PC-3 (cell line): Measurements from ENCODE around the gene KDM4C. TPM values are rescaled to one million over a fixed set of nuclear protein-coding genes. Genes with fewer than 3 reads are reported as not detected.

Source experiments
- ATAC-seq: fragments of 200-7000 bp; cut with Tn5 transposase; 2 replicates; pipeline ENCODE4 v1.9.1; 2020; ENCODE audit warnings: mild to moderate bottlenecking, moderate library complexity
- BruUV-seq: library from RNA; stranded (reverse); fragments of 400-500 nt; replicated peaks from 2 replicates; lab custom pipeline; 2021; lab: Mats Ljungman, UMichigan
- CTCF ChIA-PET: fragments of 300-600 bp; sonication (Branson Sonifier 250); formaldehyde crosslinking; loops from one replicate; lab custom pipeline; 2022; ENCODE audit warnings: antibody characterized with exemption; lab: Charles Lee
- POLR2A ChIA-PET: fragments of 300-600 bp; sonication (Branson Sonifier 250); formaldehyde crosslinking; loops from one replicate; lab custom pipeline; 2022; ENCODE audit warnings: antibody characterized with exemption; ENCODE audit not compliant: unreplicated experiment; lab: Charles Lee
- DNase-seq: peaks from one replicate; pipeline ENCODE4 v3.0.0-alpha.2; 2015
- H2AFZ ChIP-seq: fragments of 300-600 bp; sonication (generic); 2 replicates; pipeline ENCODE4 v1.6.0; 2016; ENCODE audit warnings: antibody characterized with exemption, low read length
- H3F3A ChIP-seq: fragments of 300-600 bp; sonication (generic); one replicate; pipeline ENCODE4 v1.6.0; 2017; ENCODE audit warnings: antibody characterized with exemption, low read length, control low read depth, mild to moderate bottlenecking; ENCODE audit not compliant: unreplicated experiment
- H3K27ac ChIP-seq: fragments of 300-600 bp; sonication (generic); 2 replicates; pipeline ENCODE4 v1.5.1; 2016; ENCODE audit warnings: mild to moderate bottlenecking, low read length
- H3K27me3 ChIP-seq: fragments of 300-600 bp; sonication (generic); 2 replicates; pipeline ENCODE4 v1.6.1; 2016; ENCODE audit warnings: low read length, mixed read lengths
- H3K36me3 ChIP-seq: fragments of 300-600 bp; sonication (generic); 2 replicates; pipeline ENCODE4 v1.6.1; 2016; ENCODE audit warnings: low read depth, mixed run types, low read length, mixed read lengths
- H3K4me1 ChIP-seq: fragments of 300-600 bp; sonication (generic); 2 replicates; pipeline ENCODE4 v1.5.1; 2016; ENCODE audit warnings: low read length; ENCODE audit not compliant: insufficient read depth
- H3K4me2 ChIP-seq: fragments of 300-600 bp; sonication (generic); 2 replicates; pipeline ENCODE4 v1.6.0; 2016; ENCODE audit warnings: low read length
- H3K4me3 ChIP-seq: fragments of 300-600 bp; sonication (generic); 2 replicates; pipeline ENCODE4 v1.5.1; 2016; ENCODE audit warnings: mild to moderate bottlenecking, low read length, mixed read lengths
- H3K79me2 ChIP-seq: fragments of 300-600 bp; sonication (generic); 2 replicates; pipeline ENCODE4 v1.6.1; 2017; ENCODE audit warnings: low read length, mixed read lengths
- H3K9ac ChIP-seq: fragments of 300-600 bp; sonication (generic); 2 replicates; pipeline ENCODE4 v1.6.0; 2016; ENCODE audit warnings: mild to moderate bottlenecking, low read length
- H3K9me2 ChIP-seq: fragments of 300-600 bp; sonication (generic); replicated peaks from 2 replicates; pipeline ENCODE4 v1.6.1; 2016; ENCODE audit warnings: mixed run types, low read length, mixed read lengths
- H3K9me3 ChIP-seq: fragments of 300-600 bp; sonication (generic); 2 replicates; pipeline ENCODE4 v1.6.1; 2016; ENCODE audit warnings: low read length, mixed read lengths
- H4K20me1 ChIP-seq: fragments of 300-600 bp; sonication (generic); 2 replicates; pipeline ENCODE4 v1.6.1; 2016; ENCODE audit warnings: low read length, mixed read lengths
- CTCF ChIP-seq: fragments of 300-600 bp; sonication (generic); conservative IDR thresholded peaks from 2 replicates; pipeline ENCODE4 v1.5.1; 2017; ENCODE audit warnings: antibody characterized with exemption, low read depth, mild to moderate bottlenecking, low read length
- EZH2 ChIP-seq: fragments of 300-600 bp; sonication (generic); IDR thresholded peaks from one replicate; pipeline ENCODE4 v1.6.1; 2017; ENCODE audit warnings: antibody characterized with exemption, mild to moderate bottlenecking, low read length; ENCODE audit not compliant: unreplicated experiment
- EZH2phosphoT487 ChIP-seq: fragments of 300-600 bp; sonication (generic); IDR thresholded peaks from 2 replicates; pipeline ENCODE4 v1.6.1; 2018; ENCODE audit warnings: mild to moderate bottlenecking, antibody characterized with exemption, low read length, borderline replicate concordance
- intact Hi-C: fragments of 100-400 bp; cut with micrococcal nuclease; formaldehyde crosslinking; loops from 2 replicates; pipeline ENCODE4 v1.9.0; 2023
- total RNA-seq: library from RNA; depleted of rRNA; stranded (reverse); fragments of >200 nt; gene quantifications from 2 replicates; pipeline ENCODE4 v1.2.3, GENCODE V29; 2014

Gene KDM4C
- total RNA-seq, 1 experiment from 2014 or later = 27.0 TPM

GRCh38 chr9:7186175-7186574 lies 428.4 kb downstream of the KDM4C start:
- Histone ChIP-seq H2AFZ (no peak overlapping the region), H3K4me1 (peaks cover 4% of the 10 kb centered on the region; the same call in 1 of the 2 replicates), H3K27me3 (no peaks in the 10 kb centered on the region), H3K9me3 (no peaks in the 10 kb centered on the region), H3K27ac (no peak overlapping the region), H3K36me3 (no peaks in the 10 kb centered on the region), H3K9me2 (no peaks in the 10 kb centered on the region), H3K79me2 (no peaks in the 10 kb centered on the region), H4K20me1 (no peaks in the 10 kb centered on the region), H3K4me2 (no peak overlapping the region), H3K9ac (no peak overlapping the region), H3F3A (no peaks in the 10 kb centered on the region), H3K4me3 (no peak overlapping the region)
- intact Hi-C loops = loop anchor here (5.0 kb wide), 1 partner anchor 134 kb away; no protein-coding TSS in a partner anchor
- DNase-seq (peak; percentile 49), ATAC-seq (peak; percentile 63)
- POLR2A ChIA-PET = interaction anchor here (0.5 kb wide), 1 partner anchor 57 kb away, joined by 3 read pairs; no protein-coding TSS in a partner anchor
- CTCF ChIA-PET = interaction anchor here (1.2 kb wide), 1 partner anchor 134 kb away, joined by 6 read pairs; no protein-coding TSS in a partner anchor
- no peak for TF ChIP-seq EZH2phosphoT487
- no peak for TF ChIP-seq EZH2
- TF ChIP-seq CTCF = peak; percentile 80
- no TSS peak for BruUV-seq

GRCh38 chr9:7192266-7192665 lies 434.5 kb downstream of the KDM4C start:
- ATAC-seq (no peak), DNase-seq (no peak)
- no peaks in the 10 kb centered on the region for H3K79me2 ChIP-seq
- no peaks in the 10 kb centered on the region for H3F3A ChIP-seq
- H3K4me2 ChIP-seq = no peak overlapping the region
- no peaks in the 10 kb centered on the region for H3K9me2 ChIP-seq
- no peaks in the 10 kb centered on the region for H3K36me3 ChIP-seq
- TF ChIP-seq EZH2 = no peak
- no peak for TF ChIP-seq CTCF
- no peak for TF ChIP-seq EZH2phosphoT487
- CTCF ChIA-PET = no interaction called here
- H3K9me3 ChIP-seq = no peaks in the 10 kb centered on the region
- H4K20me1 ChIP-seq = no peaks in the 10 kb centered on the region
- H3K27ac ChIP-seq = no peak overlapping the region
- H3K4me1 ChIP-seq = no peaks in the 10 kb centered on the region
- BruUV-seq = no TSS peak
- H2AFZ ChIP-seq = no peak overlapping the region
- H3K4me3 ChIP-seq = no peak overlapping the region
- intact Hi-C loops = no loop called here
- H3K9ac ChIP-seq = no peak overlapping the region
- POLR2A ChIA-PET = no interaction called here
- no peaks in the 10 kb centered on the region for H3K27me3 ChIP-seq

- no peak for ATAC-seq
- no peak overlapping the region for H3K4me3 ChIP-seq
- no peaks in the 10 kb centered on the region for H3K27me3 ChIP-seq
Measured at GRCh38 chr9:7195526-7195925, 437.8 kb downstream of the KDM4C start.

More at GRCh38 chr9:7195526-7195925, 437.8 kb downstream of the KDM4C start:
- Histone ChIP-seq H3K9me2 (no peaks in the 10 kb centered on the region), H3K9me3 (no peaks in the 10 kb centered on the region), H3K9ac (no peak overlapping the region), H4K20me1 (no peaks in the 10 kb centered on the region), H3K79me2 (no peaks in the 10 kb centered on the region), H2AFZ (no peak overlapping the region), H3K4me1 (no peaks in the 10 kb centered on the region), H3K4me2 (no peak overlapping the region), H3F3A (no peaks in the 10 kb centered on the region), H3K27ac (no peak overlapping the region), H3K36me3 (no peaks in the 10 kb centered on the region)
- BruUV-seq = no TSS peak
- intact Hi-C loops = no loop called here
- no peak for DNase-seq
- POLR2A ChIA-PET = no interaction called here
- no peak for TF ChIP-seq EZH2phosphoT487
- no peak for TF ChIP-seq EZH2
- TF ChIP-seq CTCF = no peak
- CTCF ChIA-PET = no interaction called here
